OCI-LY3 (cell line): Measurements from ENCODE around the gene STK32A.

Source experiments
- H2AFZ ChIP-seq: fragments of 200-600, 300-600 bp; shearing (Covaris generic); 2 replicates; pipeline ENCODE4 v1.6.0; 2014; ENCODE audit warnings: antibody characterized with exemption, low read depth, low read length
- H3K27ac ChIP-seq: fragments of 200-600, 300-600 bp; sonication (generic); 2 replicates; pipeline ENCODE4 v1.5.1; 2014; ENCODE audit warnings: mild to moderate bottlenecking, low read length, moderate library complexity, mixed read lengths
- H3K27me3 ChIP-seq: fragments of 200-600, 300-600 bp; sonication (generic); 2 replicates; pipeline ENCODE4 v1.6.1; 2014; ENCODE audit warnings: low read depth, low read length, mixed read lengths
- H3K36me3 ChIP-seq: fragments of 200-600, 300-600 bp; sonication (generic); replicated peaks from 2 replicates; pipeline ENCODE3; 2014; ENCODE audit warnings: low read depth, low read length, mixed read lengths
- H3K4me1 ChIP-seq: fragments of 300-600, 200-600 bp; sonication (generic); 2 replicates; pipeline ENCODE4 v1.6.1; 2014; ENCODE audit warnings: low read length, mixed read lengths
- H3K4me2 ChIP-seq: fragments of 200-600, 300-600 bp; sonication (generic); 2 replicates; pipeline ENCODE4 v1.6.1; 2014; ENCODE audit warnings: low read length, mixed read lengths
- H3K4me3 ChIP-seq: fragments of 300-600, 200-600 bp; sonication (generic); 2 replicates; pipeline ENCODE4 v1.5.1; 2014; ENCODE audit warnings: antibody characterized with exemption, mild to moderate bottlenecking, low read length, moderate library complexity
- H3K79me2 ChIP-seq: fragments of 300-600, 200-600 bp; shearing (Covaris generic); 2 replicates; pipeline ENCODE4 v1.6.1; 2014; ENCODE audit warnings: mild to moderate bottlenecking, low read length, mixed read lengths
- H3K9ac ChIP-seq: fragments of 300-600, 200-600 bp; shearing (Covaris generic); 2 replicates; pipeline ENCODE4 v1.6.0; 2014; ENCODE audit warnings: mild to moderate bottlenecking, low read length, moderate library complexity
- H3K9me3 ChIP-seq: fragments of 200-600, 300-600 bp; shearing (Covaris generic); 2 replicates; pipeline ENCODE4 v1.6.1; 2014; ENCODE audit warnings: low read length, mixed read lengths; ENCODE audit not compliant: insufficient read depth
- H4K20me1 ChIP-seq: fragments of 200-600, 300-600 bp; sonication (generic); 2 replicates; pipeline ENCODE4 v1.6.1; 2016; ENCODE audit warnings: low read length, mixed read lengths; ENCODE audit not compliant: insufficient read depth
- EZH2phosphoT487 ChIP-seq: fragments of 200-600 bp; shearing (Covaris generic); IDR thresholded peaks from 2 replicates; pipeline ENCODE4 v1.6.1; 2018; ENCODE audit warnings: antibody characterized with exemption, mixed run types, low read depth
- TF ChIP-seq, protein P1 (sequence below): fragments of 200-600, 300-600 bp; sonication (generic); IDR thresholded peaks from 2 replicates; pipeline ENCODE4 v1.5.1; 2014; ENCODE audit warnings: antibody characterized with exemption, low read length, low read depth

STK32A gene

DNA sequence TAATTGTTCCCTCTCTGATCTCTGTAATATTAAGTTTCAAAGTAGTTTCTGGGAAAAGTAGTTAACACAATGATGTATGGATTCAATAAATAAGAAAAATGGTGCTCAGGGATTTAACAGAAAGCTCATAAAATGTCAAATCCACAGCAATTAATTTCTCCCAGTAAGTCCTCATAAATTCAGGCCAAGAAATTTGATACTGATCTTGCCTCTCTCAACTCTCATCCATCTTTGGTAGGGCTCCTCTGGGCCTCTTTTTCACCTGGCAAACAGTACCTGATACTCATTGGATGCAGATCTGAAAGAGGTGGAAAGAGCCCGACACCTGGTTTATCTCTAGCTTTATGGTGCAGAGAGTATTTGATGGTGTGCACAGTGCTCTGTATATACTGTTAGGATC, 106.1 kb downstream of the STK32A start:
- Histone ChIP-seq H3K4me3 (no peak overlapping the region), H3K79me2 (no peaks in the 10 kb centered on the region), H3K27me3 (no peaks in the 10 kb centered on the region), H3K4me1 (0 out of 2 replicates have a peak, but pooled peaks cover 4% of the 10 kb centered on the region), H3K36me3 (no peaks in the 10 kb centered on the region), H4K20me1 (no peaks in the 10 kb centered on the region), H3K4me2 (no peak overlapping the region), H3K27ac (no peak overlapping the region), H2AFZ (no peak overlapping the region), H3K9ac (no peak overlapping the region), H3K9me3 (no peaks in the 10 kb centered on the region)
- TF ChIP-seq, protein P1, sequence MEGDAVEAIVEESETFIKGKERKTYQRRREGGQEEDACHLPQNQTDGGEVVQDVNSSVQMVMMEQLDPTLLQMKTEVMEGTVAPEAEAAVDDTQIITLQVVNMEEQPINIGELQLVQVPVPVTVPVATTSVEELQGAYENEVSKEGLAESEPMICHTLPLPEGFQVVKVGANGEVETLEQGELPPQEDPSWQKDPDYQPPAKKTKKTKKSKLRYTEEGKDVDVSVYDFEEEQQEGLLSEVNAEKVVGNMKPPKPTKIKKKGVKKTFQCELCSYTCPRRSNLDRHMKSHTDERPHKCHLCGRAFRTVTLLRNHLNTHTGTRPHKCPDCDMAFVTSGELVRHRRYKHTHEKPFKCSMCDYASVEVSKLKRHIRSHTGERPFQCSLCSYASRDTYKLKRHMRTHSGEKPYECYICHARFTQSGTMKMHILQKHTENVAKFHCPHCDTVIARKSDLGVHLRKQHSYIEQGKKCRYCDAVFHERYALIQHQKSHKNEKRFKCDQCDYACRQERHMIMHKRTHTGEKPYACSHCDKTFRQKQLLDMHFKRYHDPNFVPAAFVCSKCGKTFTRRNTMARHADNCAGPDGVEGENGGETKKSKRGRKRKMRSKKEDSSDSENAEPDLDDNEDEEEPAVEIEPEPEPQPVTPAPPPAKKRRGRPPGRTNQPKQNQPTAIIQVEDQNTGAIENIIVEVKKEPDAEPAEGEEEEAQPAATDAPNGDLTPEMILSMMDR = no peak
- TF ChIP-seq EZH2phosphoT487 = no peak

DNA sequence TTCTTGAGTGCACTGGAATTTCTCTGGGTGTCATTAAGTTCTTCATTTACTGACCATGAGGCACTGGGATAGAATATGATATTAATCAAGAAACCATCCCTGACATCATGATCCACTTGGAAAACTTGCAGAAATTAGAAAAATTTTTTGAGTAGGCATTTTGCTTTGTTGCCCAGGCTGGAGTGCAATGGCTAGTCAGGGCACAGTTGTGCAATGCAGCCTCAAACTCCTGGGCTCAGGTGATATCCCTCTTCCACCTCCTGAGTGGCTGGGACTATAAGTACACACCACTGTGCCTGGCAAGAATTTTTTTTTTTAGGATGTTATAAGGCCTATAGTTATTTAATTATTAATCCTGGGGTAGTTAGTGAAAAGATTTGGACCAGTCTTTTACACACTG, 106.5 kb downstream of the STK32A start:
- H3K27ac ChIP-seq = no peak overlapping the region
- no peak overlapping the region for H2AFZ ChIP-seq
- H3K79me2 ChIP-seq = no peaks in the 10 kb centered on the region
- no peak overlapping the region for H3K4me3 ChIP-seq
- H3K9me3 ChIP-seq = no peaks in the 10 kb centered on the region
- 0 out of 2 replicates have a peak, but pooled peaks cover 4% of the 10 kb centered on the region for H3K4me1 ChIP-seq
- no peaks in the 10 kb centered on the region for H3K36me3 ChIP-seq
- H3K27me3 ChIP-seq = no peaks in the 10 kb centered on the region
- TF ChIP-seq, protein P1 = no peak
- H3K4me2 ChIP-seq = no peak overlapping the region
- H3K9ac ChIP-seq = no peak overlapping the region
- no peaks in the 10 kb centered on the region for H4K20me1 ChIP-seq

DNA sequence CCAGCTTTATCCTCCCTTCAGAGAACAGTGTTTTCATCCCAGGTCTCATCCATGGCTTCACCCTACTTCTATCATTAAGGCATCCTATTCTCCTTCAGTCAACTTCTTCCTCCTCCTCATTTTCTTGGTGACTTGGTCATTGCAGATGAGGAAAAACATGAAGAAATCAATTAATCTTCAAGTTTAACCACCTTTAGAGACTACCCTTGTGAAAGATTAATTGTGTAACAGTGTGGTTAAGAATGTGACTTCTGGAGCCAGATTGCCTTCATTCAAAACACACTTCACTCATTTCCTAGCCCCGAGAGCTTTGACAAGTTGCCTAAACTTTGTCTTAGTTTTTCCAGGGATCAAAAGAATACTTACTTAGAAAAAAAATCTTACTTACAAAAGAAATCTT, 110.0 kb downstream of the STK32A start:
- no peaks in the 10 kb centered on the region for H3K79me2 ChIP-seq
- no peaks in the 10 kb centered on the region for H3K9me3 ChIP-seq
- H4K20me1 ChIP-seq = no peaks in the 10 kb centered on the region
- no peaks in the 10 kb centered on the region for H3K27me3 ChIP-seq
- no peak overlapping the region for H3K9ac ChIP-seq
- no peak overlapping the region for H3K27ac ChIP-seq
- TF ChIP-seq, protein P1 = no peak
- no peak for TF ChIP-seq EZH2phosphoT487
- H3K4me3 ChIP-seq = no peak overlapping the region
- H3K4me1 ChIP-seq = no peaks in the 10 kb centered on the region
- H3K4me2 ChIP-seq = no peak overlapping the region
- H3K36me3 ChIP-seq = no peaks in the 10 kb centered on the region
- no peak overlapping the region for H2AFZ ChIP-seq

DNA sequence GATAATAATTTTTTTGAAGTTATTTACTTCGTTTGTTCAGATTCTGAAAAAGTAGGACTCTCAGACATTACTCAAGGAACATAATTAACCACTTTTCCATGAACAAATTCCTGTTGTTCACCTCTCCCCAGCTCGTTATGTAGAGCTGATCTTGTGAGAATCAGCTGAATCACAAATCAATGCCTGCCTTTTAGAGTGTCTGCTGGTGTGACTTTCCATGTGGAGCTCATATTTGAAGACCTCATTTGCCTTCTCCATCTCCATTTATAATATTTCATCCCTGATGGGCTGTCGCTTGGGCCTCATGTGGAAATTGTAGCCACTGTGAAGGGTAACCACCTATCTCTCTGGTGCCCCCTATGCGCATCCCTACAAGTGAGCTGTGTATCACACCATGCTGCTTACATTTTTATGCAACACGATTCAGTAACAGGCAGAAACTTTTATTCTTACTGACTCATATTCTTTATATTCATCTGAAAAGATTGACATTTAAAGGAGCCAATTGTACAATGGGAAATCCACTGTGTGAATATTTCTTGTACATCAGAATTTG, 111.3 kb downstream of the STK32A start:
- TF ChIP-seq EZH2phosphoT487 = no peak
- TF ChIP-seq, protein P1 = no peak

More for the DNA sequence above, 111.3 kb downstream of the STK32A start:
- Histone ChIP-seq H3K9ac (no peak overlapping the region), H3K4me3 (no peak overlapping the region), H3K9me3 (no peaks in the 10 kb centered on the region), H3K27me3 (no peaks in the 10 kb centered on the region), H2AFZ (no peak overlapping the region), H3K4me2 (no peak overlapping the region), H3K36me3 (no peaks in the 10 kb centered on the region), H4K20me1 (no peaks in the 10 kb centered on the region), H3K79me2 (no peaks in the 10 kb centered on the region), H3K27ac (no peak overlapping the region), H3K4me1 (no peaks in the 10 kb centered on the region)
